Measurements from ENCODE around the gene ITM2A. TPM values are rescaled to one million over a fixed set of nuclear protein-coding genes. Genes with fewer than 3 reads are reported as not detected.

Gene ITM2A
- total RNA-seq, 1 experiment from 2014 or later: 25.7 TPM

DNA sequence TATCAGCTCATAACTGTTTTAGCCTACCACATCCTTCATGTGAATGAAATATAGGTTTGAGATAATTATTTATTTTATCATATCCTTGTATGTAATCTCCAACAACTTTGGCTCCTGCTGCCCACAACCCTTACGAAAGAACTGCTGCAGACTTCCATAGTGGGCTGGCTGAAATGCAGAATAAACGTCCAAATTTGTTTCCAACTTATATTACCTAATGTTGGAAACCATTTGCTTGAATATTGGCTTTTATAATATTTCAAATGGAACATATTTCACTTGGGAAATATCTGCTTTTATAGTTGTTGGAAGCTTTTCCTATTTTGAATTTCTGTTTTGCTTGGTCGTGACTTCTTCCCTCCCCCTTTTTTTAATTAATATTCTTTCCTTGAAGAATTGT, 45.0 kb upstream of the ITM2A start:
- Mint-ChIP-seq H3K4me1 (ENCODE audit: low read depth, unreplicated experiment) (peaks cover 8% of the 10 kb centered on the region), H3K27me3 (ENCODE audit: unreplicated experiment) (no peaks in the 10 kb centered on the region), H3K9me3 (ENCODE audit: low read depth, unreplicated experiment) (no peaks in the 10 kb centered on the region), H3K4me3 (ENCODE audit: low read depth, unreplicated experiment) (peak overlapping the region; percentile 36), H3K27ac (ENCODE audit: unreplicated experiment) (peak overlapping the region; percentile 27), H3K36me3 (ENCODE audit: insufficient read depth, unreplicated experiment) (no peaks in the 10 kb centered on the region)
- intact Hi-C loops (cut with micrococcal nuclease; ENCODE audit: unreplicated experiment): loop anchor here (5.0 to 10.0 kb wide), 3 partner anchors 45 to 857 kb away; partner anchors contain the start of gene ITM2A
- BruUV-seq (replicated peaks): no TSS peak
- CTCF ChIA-PET: no interaction called here
- no peak for DNase-seq
- TF ChIP-seq, protein P1, sequence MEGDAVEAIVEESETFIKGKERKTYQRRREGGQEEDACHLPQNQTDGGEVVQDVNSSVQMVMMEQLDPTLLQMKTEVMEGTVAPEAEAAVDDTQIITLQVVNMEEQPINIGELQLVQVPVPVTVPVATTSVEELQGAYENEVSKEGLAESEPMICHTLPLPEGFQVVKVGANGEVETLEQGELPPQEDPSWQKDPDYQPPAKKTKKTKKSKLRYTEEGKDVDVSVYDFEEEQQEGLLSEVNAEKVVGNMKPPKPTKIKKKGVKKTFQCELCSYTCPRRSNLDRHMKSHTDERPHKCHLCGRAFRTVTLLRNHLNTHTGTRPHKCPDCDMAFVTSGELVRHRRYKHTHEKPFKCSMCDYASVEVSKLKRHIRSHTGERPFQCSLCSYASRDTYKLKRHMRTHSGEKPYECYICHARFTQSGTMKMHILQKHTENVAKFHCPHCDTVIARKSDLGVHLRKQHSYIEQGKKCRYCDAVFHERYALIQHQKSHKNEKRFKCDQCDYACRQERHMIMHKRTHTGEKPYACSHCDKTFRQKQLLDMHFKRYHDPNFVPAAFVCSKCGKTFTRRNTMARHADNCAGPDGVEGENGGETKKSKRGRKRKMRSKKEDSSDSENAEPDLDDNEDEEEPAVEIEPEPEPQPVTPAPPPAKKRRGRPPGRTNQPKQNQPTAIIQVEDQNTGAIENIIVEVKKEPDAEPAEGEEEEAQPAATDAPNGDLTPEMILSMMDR (IDR thresholded peaks at IDR 0.05; ENCODE audit: unreplicated experiment): no peak

DNA sequence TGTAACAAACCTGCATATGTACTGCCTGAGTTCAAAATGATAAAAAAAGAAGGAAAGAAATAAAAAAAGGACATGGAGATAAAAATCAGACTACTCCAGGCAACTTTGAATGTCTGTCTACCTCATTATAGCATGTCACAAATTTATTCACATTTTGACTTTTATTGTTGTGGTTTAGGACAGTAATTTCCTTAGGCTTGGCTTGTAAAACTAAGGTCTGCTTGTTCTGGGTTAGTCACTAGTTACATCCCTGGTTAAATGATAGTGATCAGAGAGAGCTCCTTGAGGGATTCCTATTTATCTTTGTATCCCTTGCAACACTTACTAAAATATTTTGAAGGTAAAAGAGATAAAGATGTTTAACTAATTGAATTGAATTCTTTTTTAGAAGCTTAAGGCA, 42.5 kb upstream of the ITM2A start:
- TF ChIP-seq, protein P1 (IDR thresholded peaks at IDR 0.05; ENCODE audit: unreplicated experiment): no peak
- DNase-seq: no peak
- Mint-ChIP-seq H3K4me1 (ENCODE audit: low read depth, unreplicated experiment) (no peaks in the 10 kb centered on the region), H3K27ac (ENCODE audit: unreplicated experiment) (no peak overlapping the region), H3K36me3 (ENCODE audit: insufficient read depth, unreplicated experiment) (no peaks in the 10 kb centered on the region), H3K9me3 (ENCODE audit: low read depth, unreplicated experiment) (no peaks in the 10 kb centered on the region), H3K27me3 (ENCODE audit: unreplicated experiment) (no peaks in the 10 kb centered on the region), H3K4me3 (ENCODE audit: low read depth, unreplicated experiment) (no peak overlapping the region)
- intact Hi-C loops (cut with micrococcal nuclease; ENCODE audit: unreplicated experiment): loop anchor here (5.0 to 10.0 kb wide), 3 partner anchors 42 to 855 kb away; partner anchors contain the start of gene ITM2A
- no TSS peak for BruUV-seq (replicated peaks)
- CTCF ChIA-PET: no interaction called here

DNA sequence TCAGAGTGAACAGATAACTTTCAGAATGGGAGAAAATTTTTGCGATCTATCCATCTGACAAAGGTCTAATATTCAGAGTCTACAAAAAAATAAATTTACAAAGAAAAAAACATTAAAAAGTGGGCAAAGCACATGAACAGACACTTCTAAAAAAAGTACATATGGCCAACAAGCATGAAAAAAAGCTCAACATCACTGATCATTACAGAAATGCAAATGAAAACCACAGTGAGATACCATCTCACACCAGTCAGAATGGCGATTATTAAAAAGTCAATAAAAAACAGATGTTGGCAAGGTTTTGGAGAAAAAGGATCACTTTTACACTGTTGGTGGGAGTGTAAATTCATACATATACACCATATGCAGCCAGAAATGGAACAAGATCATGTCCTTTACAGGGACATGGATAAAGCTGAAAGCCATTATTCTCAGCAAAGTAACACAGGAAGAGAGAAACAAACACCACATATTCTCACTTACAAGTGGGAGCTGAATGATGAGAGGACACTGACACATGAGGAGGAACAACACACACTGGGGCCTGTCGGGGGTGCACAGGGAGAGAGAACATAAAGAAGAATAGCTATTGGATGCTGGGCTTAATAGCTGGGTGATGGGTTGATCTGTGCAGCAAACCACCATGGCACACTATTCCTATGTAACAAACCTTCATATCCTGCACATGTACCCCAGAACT, 41.6 kb upstream of the ITM2A start:
- BruUV-seq (replicated peaks): no TSS peak
- Mint-ChIP-seq H3K36me3 (ENCODE audit: insufficient read depth, unreplicated experiment) (no peaks in the 10 kb centered on the region), H3K4me3 (ENCODE audit: low read depth, unreplicated experiment) (no peak overlapping the region), H3K27ac (ENCODE audit: unreplicated experiment) (no peak overlapping the region), H3K9me3 (ENCODE audit: low read depth, unreplicated experiment) (no peaks in the 10 kb centered on the region), H3K27me3 (ENCODE audit: unreplicated experiment) (no peaks in the 10 kb centered on the region), H3K4me1 (ENCODE audit: low read depth, unreplicated experiment) (no peaks in the 10 kb centered on the region)
- CTCF ChIA-PET: no interaction called here
- DNase-seq: no peak
- TF ChIP-seq, protein P1 (IDR thresholded peaks at IDR 0.05; ENCODE audit: unreplicated experiment): no peak
- intact Hi-C loops (cut with micrococcal nuclease; ENCODE audit: unreplicated experiment): no loop called here

DNA sequence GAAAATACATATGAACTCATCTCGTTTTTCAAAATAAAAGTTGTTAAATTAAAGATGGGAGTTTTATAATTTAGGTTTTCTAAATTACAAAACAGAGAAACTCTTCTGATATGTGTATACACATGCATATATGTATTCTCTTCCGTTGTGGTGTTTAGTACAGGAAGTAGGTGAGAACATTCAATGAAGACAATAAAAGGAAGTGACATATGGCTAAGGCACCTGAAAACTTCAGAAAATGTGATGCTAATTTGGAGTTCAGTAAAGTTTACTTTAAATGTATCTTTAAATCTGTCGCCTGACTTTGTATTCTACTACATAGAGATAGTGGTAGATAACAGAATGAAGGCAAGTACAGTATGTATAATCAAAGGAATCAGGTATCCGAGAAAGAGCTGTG, 33.5 kb upstream of the ITM2A start:
- no peak for DNase-seq
- TF ChIP-seq, protein P1 (IDR thresholded peaks at IDR 0.05; ENCODE audit: unreplicated experiment): no peak
- H3K4me1 Mint-ChIP-seq (ENCODE audit: low read depth, unreplicated experiment): no peaks in the 10 kb centered on the region
- BruUV-seq (replicated peaks): no TSS peak
- no peak overlapping the region for H3K4me3 Mint-ChIP-seq (ENCODE audit: low read depth, unreplicated experiment)
- intact Hi-C loops (cut with micrococcal nuclease; ENCODE audit: unreplicated experiment): no loop called here
- no peaks in the 10 kb centered on the region for H3K36me3 Mint-ChIP-seq (ENCODE audit: insufficient read depth, unreplicated experiment)
- H3K27me3 Mint-ChIP-seq (ENCODE audit: unreplicated experiment): no peaks in the 10 kb centered on the region
- CTCF ChIA-PET: no interaction called here
- no peak overlapping the region for H3K27ac Mint-ChIP-seq (ENCODE audit: unreplicated experiment)
- no peaks in the 10 kb centered on the region for H3K9me3 Mint-ChIP-seq (ENCODE audit: low read depth, unreplicated experiment)

Data from Calu3 (cell line).